Progenitor cell of endocrine pancreas (in vitro differentiated cells): ENCODE measurements around the gene DLK1. TPM values are rescaled to one million over a fixed set of nuclear protein-coding genes. Genes with fewer than 3 reads are reported as not detected.

Source experiments
- DNase-seq: peaks from one replicate; pipeline ENCODE4 v3.0.0; 2021; ENCODE audit warnings: low spot score; ENCODE audit not compliant: unreplicated experiment
- H3K27ac Mint-ChIP-seq: 2 replicates; pipeline ENCODE4 v1.8.0; 2021; ENCODE audit warnings: mild to moderate bottlenecking, moderate library complexity, mixed read lengths
- H3K27me3 Mint-ChIP-seq: 2 replicates; pipeline ENCODE4 v1.8.0; 2021; ENCODE audit warnings: mixed read lengths
- H3K36me3 Mint-ChIP-seq: 2 replicates; pipeline ENCODE4 v1.8.0; 2022; ENCODE audit warnings: mixed read lengths; ENCODE audit not compliant: insufficient read depth
- H3K4me1 Mint-ChIP-seq: 2 replicates; pipeline ENCODE4 v1.8.0; 2021; ENCODE audit warnings: low read depth, mixed read lengths
- H3K4me3 Mint-ChIP-seq: 2 replicates; pipeline ENCODE4 v1.8.0; 2021; ENCODE audit warnings: low read depth, mild to moderate bottlenecking, moderate library complexity, mixed read lengths
- H3K9me3 Mint-ChIP-seq: 2 replicates; pipeline ENCODE4 v1.8.0; 2021; ENCODE audit warnings: low read depth, mixed read lengths
- CTCF ChIP-seq: fragments of 200-600 bp; sonication (generic); IDR thresholded peaks from one replicate; pipeline ENCODE4 v1.5.0; 2021; ENCODE audit warnings: antibody characterized with exemption, mild to moderate bottlenecking; ENCODE audit not compliant: unreplicated experiment
- total RNA-seq: library from RNA; stranded (reverse); gene quantifications from 2 replicates; pipeline ENCODE4 v1.2.1, GENCODE V29; 2021

The DLK1 gene
- total RNA-seq, 1 donor from 2014 or later = 5,856 TPM

GRCh38 chr14:100775351-100775830 is 48.7 kb downstream of the DLK1 start:
- Mint-ChIP-seq H3K36me3 (peaks cover 1% of the 10 kb centered on the region), H3K9me3 (peaks cover 3% of the 10 kb centered on the region), H3K27ac (no peak overlapping the region), H3K4me3 (no peak overlapping the region), H3K27me3 (peaks cover 17% of the 10 kb centered on the region), H3K4me1 (peaks cover 11% of the 10 kb centered on the region)
- TF ChIP-seq CTCF = no peak
- no peak for DNase-seq

- H3K27ac Mint-ChIP-seq = no peak overlapping the region
- H3K4me1 Mint-ChIP-seq = peaks cover 13% of the 10 kb centered on the region
- H3K36me3 Mint-ChIP-seq = no peaks in the 10 kb centered on the region
- DNase-seq = no peak
- H3K9me3 Mint-ChIP-seq = no peaks in the 10 kb centered on the region
- no peak overlapping the region for H3K4me3 Mint-ChIP-seq
- H3K27me3 Mint-ChIP-seq = peaks cover 18% of the 10 kb centered on the region
- TF ChIP-seq CTCF = no peak
Observed at GRCh38 chr14:100775831-100776591, 49.3 kb downstream of the DLK1 start.

GRCh38 chr14:100776681-100777365 is 50.1 kb downstream of the DLK1 start:
- no peak for DNase-seq
- no peak overlapping the region for H3K4me3 Mint-ChIP-seq
- no peaks in the 10 kb centered on the region for H3K36me3 Mint-ChIP-seq
- no peak overlapping the region for H3K27ac Mint-ChIP-seq
- H3K27me3 Mint-ChIP-seq = peaks cover 18% of the 10 kb centered on the region
- TF ChIP-seq CTCF = no peak
- H3K9me3 Mint-ChIP-seq = no peaks in the 10 kb centered on the region
- peaks cover 14% of the 10 kb centered on the region for H3K4me1 Mint-ChIP-seq

GRCh38 chr14:100777366-100777817 is 50.7 kb downstream of the DLK1 start:
- no peak for TF ChIP-seq CTCF
- no peaks in the 10 kb centered on the region for H3K9me3 Mint-ChIP-seq
- no peak overlapping the region for H3K27ac Mint-ChIP-seq
- no peak overlapping the region for H3K4me3 Mint-ChIP-seq
- no peaks in the 10 kb centered on the region for H3K36me3 Mint-ChIP-seq
- no peak for DNase-seq
- peaks cover 16% of the 10 kb centered on the region for H3K4me1 Mint-ChIP-seq
- H3K27me3 Mint-ChIP-seq = peaks cover 18% of the 10 kb centered on the region

- DNase-seq = no peak
- Mint-ChIP-seq H3K4me3 (no peak overlapping the region), H3K36me3 (no peaks in the 10 kb centered on the region)
Observed at GRCh38 chr14:100777818-100778525, 51.3 kb downstream of the DLK1 start.

More at GRCh38 chr14:100777818-100778525, 51.3 kb downstream of the DLK1 start:
- H3K27me3 Mint-ChIP-seq = peaks cover 18% of the 10 kb centered on the region
- H3K9me3 Mint-ChIP-seq = no peaks in the 10 kb centered on the region
- peaks cover 22% of the 10 kb centered on the region for H3K4me1 Mint-ChIP-seq
- no peak for TF ChIP-seq CTCF
- peak overlapping the region; percentile 76 for H3K27ac Mint-ChIP-seq
